SK-N-SH (cell line): ENCODE measurements around the gene PADI4. TPM values are rescaled to one million over a fixed set of nuclear protein-coding genes. Genes with fewer than 3 reads are reported as not detected.

Source experiments
- CTCF ChIA-PET: fragments of 300-600, 350-600 bp; formaldehyde crosslinking; extraction: SDS; loops from one replicate; lab custom pipeline; 2021; lab: Yijun Ruan, JAX
- POLR2A ChIA-PET: fragments of 350-600 bp; sonication (Branson Sonifier 250); formaldehyde crosslinking; extraction: SDS; loops from one replicate; lab custom pipeline; 2020; ENCODE audit warnings: antibody characterized with exemption, inconsistent platforms; lab: Yijun Ruan, JAX
- DNase-seq: peaks from one replicate; pipeline ENCODE4 v3.0.0; 2012
- H2AFZ ChIP-seq: fragments of 200-600 bp; sonication (generic); 2 replicates; pipeline ENCODE4 v1.8.1; 2016; ENCODE audit warnings: antibody characterized with exemption, mild to moderate bottlenecking, low read depth
- H3F3A ChIP-seq: fragments of 200-600 bp; sonication (generic); replicated peaks from 2 replicates; pipeline ENCODE3; 2016; ENCODE audit warnings: antibody characterized with exemption, mild to moderate bottlenecking; ENCODE audit not compliant: insufficient read depth
- H3K27ac ChIP-seq, 2 experiments: fragments of 200-500 bp in 1 of 2; fragments of 200-600 bp in 1 of 2; sonication (Bioruptor generic) in 1 of 2; sonication (generic), shearing (Covaris generic) in 1 of 2; 2 replicates each; pipeline versions ENCODE4 v1.5.1 to v1.6.1; 2014 to 2016; ENCODE audit warnings: low read depth in 2 of 2, inconsistent platforms in 1 of 2, low read length in 1 of 2, mild to moderate bottlenecking in 1 of 2, mixed read lengths in 1 of 2
- H3K27me3 ChIP-seq: fragments of 200-600 bp; sonication (generic), shearing (Covaris generic); 2 replicates; pipeline ENCODE4 v1.6.1; 2016; ENCODE audit warnings: mixed run types; ENCODE audit not compliant: insufficient read depth
- H3K36me3 ChIP-seq, 2 experiments: fragments of 200-500 bp in 1 of 2; fragments of 200-600 bp in 1 of 2; sonication (Bioruptor generic) in 1 of 2; sonication (generic) in 1 of 2; replicated peaks in 1 of 2; 2 replicates each; pipeline versions ENCODE3 to v1.5.1; 2014 to 2016; ENCODE audit warnings: low read length in 1 of 2, mild to moderate bottlenecking in 1 of 2; ENCODE audit not compliant: insufficient read depth in 2 of 2, control insufficient read depth in 1 of 2
- H3K4me1 ChIP-seq, 2 experiments: fragments of 200-500 bp in 1 of 2; fragments of 200-600 bp in 1 of 2; sonication (Bioruptor generic) in 1 of 2; sonication (generic), shearing (Covaris generic) in 1 of 2; 2 replicates each; pipeline versions ENCODE4 v1.5.1 to v1.6.1; 2014 to 2016; ENCODE audit warnings: low read depth in 1 of 2, low read length in 1 of 2, mixed run types in 1 of 2; ENCODE audit not compliant: insufficient read depth in 2 of 2, control insufficient read depth in 1 of 2
- H3K4me2 ChIP-seq: fragments of 200-600 bp; sonication (generic), shearing (Covaris generic); 2 replicates; pipeline ENCODE4 v1.6.1; 2017; ENCODE audit warnings: mixed run types
- H3K4me3 ChIP-seq, 2 experiments: fragments of 200-500 bp in 1 of 2; fragments of 200-600 bp in 1 of 2; sonication (Bioruptor generic) in 1 of 2; sonication (generic), shearing (Covaris generic) in 1 of 2; 2 replicates each; pipeline versions ENCODE4 v1.5.1 to v1.8.1; 2014 to 2016; ENCODE audit warnings: low read depth in 2 of 2, inconsistent platforms in 1 of 2, low read length in 1 of 2, mild to moderate bottlenecking in 1 of 2, mixed read lengths in 1 of 2, moderate library complexity in 1 of 2
- H3K79me2 ChIP-seq: fragments of 200-600 bp; sonication (generic); 2 replicates; pipeline ENCODE4 v1.8.1; 2017; ENCODE audit warnings: mild to moderate bottlenecking; ENCODE audit not compliant: insufficient read depth
- H3K9ac ChIP-seq: fragments of 200-600 bp; sonication (generic); 2 replicates; pipeline ENCODE4 v1.6.1; 2017; ENCODE audit warnings: mixed run types
- H3K9me2 ChIP-seq: fragments of 200-600 bp; sonication (generic); 2 replicates; pipeline ENCODE4 v1.6.1; 2017; ENCODE audit warnings: mixed run types
- H3K9me3 ChIP-seq: fragments of 200-600 bp; sonication (generic); 2 replicates; pipeline ENCODE4 v1.6.1; 2017; ENCODE audit warnings: mixed run types, mild to moderate bottlenecking, moderate library complexity
- H4K20me1 ChIP-seq: fragments of 200-600 bp; sonication (generic); 2 replicates; pipeline ENCODE4 v1.6.1; 2017; ENCODE audit warnings: mild to moderate bottlenecking, mixed run types; ENCODE audit not compliant: insufficient read depth
- EP300 ChIP-seq, 2 experiments: IDR thresholded peaks; 2 replicates each; pipeline versions ENCODE4 v1.4.0 to v1.6.1; 2012; ENCODE audit warnings: borderline replicate concordance in 1 of 2, low read depth in 1 of 2, low read length in 1 of 2
- FOSL2 ChIP-seq: IDR thresholded peaks from 2 replicates; pipeline ENCODE4 v1.4.0; 2012; ENCODE audit warnings: low read depth, mild to moderate bottlenecking, moderate library complexity, borderline replicate concordance
- FOXJ3 ChIP-seq: sonication (generic); formaldehyde crosslinking; IDR thresholded peaks from 2 replicates; pipeline ENCODE4 v1.5.1; 2020; ENCODE audit warnings: mild to moderate bottlenecking, missing genetic modification reagents
- IRF3 ChIP-seq: fragments of 150-350 bp; IDR thresholded peaks from 2 replicates; pipeline ENCODE4 v1.6.1; 2016; ENCODE audit warnings: mild to moderate bottlenecking, low read depth, low read length
- JUND ChIP-seq: IDR thresholded peaks from 2 replicates; pipeline ENCODE4 v1.4.0; 2012
- MAX ChIP-seq: IDR thresholded peaks from 2 replicates; pipeline ENCODE4 v1.4.0; 2012; ENCODE audit warnings: low read depth
- PBX3 ChIP-seq: IDR thresholded peaks from 2 replicates; pipeline ENCODE4; 2012
- POLR2AphosphoS5 ChIP-seq: IDR thresholded peaks from 2 replicates; pipeline ENCODE4 v1.6.1; 2012; ENCODE audit warnings: low read depth, low read length
- RCOR1 ChIP-seq: fragments of 150-350 bp; IDR thresholded peaks from 2 replicates; pipeline ENCODE4 v1.6.1; 2017; ENCODE audit warnings: antibody characterized with exemption, low read length
- REST ChIP-seq: IDR thresholded peaks from 2 replicates; pipeline ENCODE4 v1.6.1; 2012; ENCODE audit warnings: mild to moderate bottlenecking, low read depth, low read length, moderate library complexity
- RFX5 ChIP-seq: IDR thresholded peaks from 2 replicates; pipeline ENCODE4 v1.6.1; 2012; ENCODE audit warnings: mild to moderate bottlenecking, improper control_type of control experiment, low read length
- SIN3A ChIP-seq: IDR thresholded peaks from 2 replicates; pipeline ENCODE4 v1.6.1; 2012; ENCODE audit warnings: low read depth, mild to moderate bottlenecking, low read length, moderate library complexity, borderline replicate concordance
- SMC3 ChIP-seq: IDR thresholded peaks from 2 replicates; pipeline ENCODE4 v1.6.1; 2012; ENCODE audit warnings: low read depth, low read length, improper control_type of control experiment
- TAF1 ChIP-seq: IDR thresholded peaks from 2 replicates; pipeline ENCODE4 v1.6.1; 2012; ENCODE audit warnings: low read depth, mild to moderate bottlenecking, low read length, moderate library complexity, borderline replicate concordance
- TCF12 ChIP-seq: IDR thresholded peaks from 2 replicates; pipeline ENCODE4 v1.4.0; 2012
- USF1 ChIP-seq: IDR thresholded peaks from 2 replicates; pipeline ENCODE4 v1.4.0; 2012; ENCODE audit warnings: low read depth, borderline replicate concordance
- USF2 ChIP-seq: fragments of 150-350 bp; IDR thresholded peaks from 2 replicates; pipeline ENCODE4 v1.6.1; 2017; ENCODE audit warnings: antibody characterized with exemption, low read length, low read depth, borderline replicate concordance
- YY1 ChIP-seq: IDR thresholded peaks from 2 replicates; pipeline ENCODE4 v1.4.0; 2012; ENCODE audit warnings: low read depth, mild to moderate bottlenecking
- WGBS: methylation state at CpG from one replicate; pipeline ENCODE4 v1.1.6; 2017; ENCODE audit warnings: low lambda C conversion rate; 5-methylcytosine and 5-hydroxymethylcytosine counted together
- polyA plus RNA-seq, 3 experiments: library from polyadenylated mRNA; depleted of rRNA; stranded (reverse); fragments of >200 nt; gene quantifications; 2 replicates each; pipeline ENCODE4 v1.2.3, GENCODE V29; 2012

The PADI4 gene
- polyA plus RNA-seq, 1 of the 3 experiments (the other 2 are of a cell fraction): not detected

- no peaks in the 10 kb centered on the region for H3K36me3 ChIP-seq
- no peak for DNase-seq
- no peaks in the 10 kb centered on the region for H3K4me1 ChIP-seq
- H3K79me2 ChIP-seq: no peaks in the 10 kb centered on the region
- CTCF ChIA-PET: interaction anchor here (1.7 kb wide), 1 partner anchor 30 kb away, joined by 4 read pairs; no protein-coding TSS in a partner anchor
- peaks cover 17% of the 10 kb centered on the region; the same call in 1 of the 2 replicates for H3K27me3 ChIP-seq
- POLR2A ChIA-PET: no interaction called here
- no peaks in the 10 kb centered on the region for H3K9me3 ChIP-seq
- TF ChIP-seq SMC3 (no peak), SIN3A (no peak), MAX (no peak), RFX5 (no peak), REST (no peak), USF1 (no peak), EP300 (IDR thresholded peaks at IDR 0.05; ENCODE audit: borderline replicate concordance in 1 of 2, low read depth in 1 of 2, low read length in 1 of 2) (no peak)
- WGBS: 67% methylated on average over 3 of the region's 3 CpGs
- no peak overlapping the region for H3K9ac ChIP-seq
- no peaks in the 10 kb centered on the region for H4K20me1 ChIP-seq
- no peak overlapping the region for H2AFZ ChIP-seq
- H3K27ac ChIP-seq: no peak overlapping the region
- no peak overlapping the region for H3K4me2 ChIP-seq
- no peaks in the 10 kb centered on the region for H3K9me2 ChIP-seq
- no peak overlapping the region for H3K4me3 ChIP-seq
- H3F3A ChIP-seq: no peaks in the 10 kb centered on the region
Measured at GRCh38 chr1:17365293-17365692, 57.3 kb downstream of the PADI4 start.

GRCh38 chr1:17369466-17369865 lies 61.5 kb downstream of the PADI4 start:
- no peaks in the 10 kb centered on the region for H3K79me2 ChIP-seq
- no peaks in the 10 kb centered on the region for H3K9me2 ChIP-seq
- no peak overlapping the region for H2AFZ ChIP-seq
- no peak overlapping the region for H3K27ac ChIP-seq
- 43% methylated on average over 9 of the region's 9 CpGs for WGBS
- H3K9ac ChIP-seq: no peak overlapping the region
- H3K27me3 ChIP-seq: peaks cover 21% of the 10 kb centered on the region; the same call in 1 of the 2 replicates
- no peaks in the 10 kb centered on the region for H3K4me1 ChIP-seq
- no peaks in the 10 kb centered on the region for H3K36me3 ChIP-seq
- no peaks in the 10 kb centered on the region for H3F3A ChIP-seq
- no peak overlapping the region for H3K4me2 ChIP-seq
- no peak overlapping the region for H3K4me3 ChIP-seq
- ChIA-PET POLR2A (interaction anchor here (0.6 kb wide), 1 partner anchor 42 kb away, joined by 3 read pairs; no protein-coding TSS in a partner anchor), CTCF (interaction anchor here (1.4 to 1.5 kb wide), 2 partner anchors 34 to 309 kb away, joined by 4 read pairs; no protein-coding TSS in a partner anchor)
- H3K9me3 ChIP-seq: no peaks in the 10 kb centered on the region
- no peak for DNase-seq
- no peaks in the 10 kb centered on the region for H4K20me1 ChIP-seq
- no peak for TF ChIP-seq YY1
- peak; percentile 44; the same call in 1 of the 2 replicates for TF ChIP-seq MAX
- no peak for TF ChIP-seq SIN3A
- peak; percentile 36; the same call in 1 of the 2 replicates for TF ChIP-seq FOSL2
- no peak for TF ChIP-seq FOXJ3 (CRISPR knock-in tag)
- TF ChIP-seq PBX3: no peak
- TF ChIP-seq EP300 (IDR thresholded peaks at IDR 0.05; ENCODE audit: borderline replicate concordance in 1 of 2, low read depth in 1 of 2, low read length in 1 of 2): no peak
- peak; percentile 44; the same call in 1 of the 2 replicates for TF ChIP-seq TCF12
- TF ChIP-seq TAF1: no peak
- TF ChIP-seq POLR2AphosphoS5: no peak
- no peak for TF ChIP-seq RCOR1
- TF ChIP-seq USF2: no peak
- no peak for TF ChIP-seq IRF3
- peak; percentile 11; the same call in 1 of the 2 replicates for TF ChIP-seq JUND
